HG03060 (cell line): Measurements from ENCODE around the gene KRTAP4-6.
"Not testable (repeated sequence)": the region's sequence is repeated elsewhere in the genome, so short reads cannot be mapped to it uniquely, and the experiment has no call there.

Experiments used
- ATAC-seq: cut with Tn5 transposase; IDR thresholded peaks from one replicate; pipeline ENCODE4 v1.9.1; 2021; ENCODE audit warnings: low read depth, moderate number of reproducible peaks; ENCODE audit not compliant: unreplicated experiment

Gene KRTAP4-6

GRCh38 chr17:41111151-41111885 is 29.0 kb downstream of the KRTAP4-6 start:
- no peak for ATAC-seq

- not testable (repeated sequence) for ATAC-seq
Measured at GRCh38 chr17:41108728-41109386, 31.5 kb downstream of the KRTAP4-6 start.

GRCh38 chr17:41107941-41108450 is 32.3 kb downstream of the KRTAP4-6 start:
- ATAC-seq: no peak

GRCh38 chr17:41105347-41105746 is 35.0 kb downstream of the KRTAP4-6 start, which contains the start of gene KRTAP4-9:
Gene KRTAP4-9, plus strand, starts transcription at chr17:41105389. Its CDS starts 0 bp downstream, at chr17:41105389.
- not testable (repeated sequence) for ATAC-seq

- not testable (repeated sequence) for ATAC-seq
Measured at GRCh38 chr17:41104386-41105038, 35.8 kb downstream of the KRTAP4-6 start.

GRCh38 chr17:41103896-41104295 is 36.4 kb downstream of the KRTAP4-6 start:
- no peak for ATAC-seq

- no peak for ATAC-seq
Measured at GRCh38 chr17:41101586-41102259, 38.6 kb downstream of the KRTAP4-6 start, which contains the start of gene KRTAP4-16. Gene KRTAP4-16, minus strand, starts transcription at chr17:41102209. Its CDS starts 0 bp downstream, at chr17:41102209.

- not testable (repeated sequence) for ATAC-seq
Measured at GRCh38 chr17:41099682-41100480, 40.5 kb downstream of the KRTAP4-6 start.

GRCh38 chr17:41098481-41098880 is 41.9 kb downstream of the KRTAP4-6 start:
- no peak for ATAC-seq

- ATAC-seq: no peak
Measured at GRCh38 chr17:41098042-41098441, 42.3 kb downstream of the KRTAP4-6 start, which contains the start of gene KRTAP4-8. Gene KRTAP4-8, minus strand, starts transcription at chr17:41098142. Its CDS starts 58 bp downstream, at chr17:41098084.

- no peak for ATAC-seq
Measured at GRCh38 chr17:41096055-41096454, 44.3 kb downstream of the KRTAP4-6 start.
